ENCODE measurements around the gene PLEKHA5.
"Not testable (repeated sequence)": the region's sequence is repeated elsewhere in the genome, so short reads cannot be mapped to it uniquely, and the experiment has no call there.

Gene PLEKHA5

GRCh38 chr12:19411234-19412204 lies 282.0 kb downstream of the PLEKHA5 start:
- no peak for DNase-seq

GRCh38 chr12:19412844-19413243 lies 283.3 kb downstream of the PLEKHA5 start:
- no peak for DNase-seq

- not testable (repeated sequence) for DNase-seq
Observed at GRCh38 chr12:19413582-19413981, 284.0 kb downstream of the PLEKHA5 start.

GRCh38 chr12:19415563-19415962 lies 286.0 kb downstream of the PLEKHA5 start:
- no peak for DNase-seq

- no peak for DNase-seq
Observed at GRCh38 chr12:19419086-19419485, 289.6 kb downstream of the PLEKHA5 start.

- no peak for DNase-seq
Observed at GRCh38 chr12:19421503-19422282, 292.2 kb downstream of the PLEKHA5 start.

GRCh38 chr12:19423166-19423930 lies 293.8 kb downstream of the PLEKHA5 start:
- no peak for DNase-seq

All from activated CD4-positive, alpha-beta T cell treated with anti-CD3 and anti-CD28 coated beads, Interleukin-2, amount 50 U/mL, for 4 hours (primary cell).